SH-SY5Y (cell line): ENCODE data around the gene APBB1.

Source experiments
- GATA2 ChIP-seq: IDR thresholded peaks from 2 replicates; pipeline ENCODE4 v1.6.1; 2011; ENCODE audit warnings: mild to moderate bottlenecking, low read depth, low read length
- GATA3 ChIP-seq: IDR thresholded peaks from 2 replicates; pipeline ENCODE4 v1.6.1; 2011; ENCODE audit warnings: low read depth, mild to moderate bottlenecking, low read length, moderate library complexity

Gene APBB1

GRCh38 chr11:6356503-6357055 is 62.3 kb downstream of the APBB1 start:
- TF ChIP-seq GATA2, result no peak
- no peak for TF ChIP-seq GATA3

GRCh38 chr11:6354651-6355485 is 64.0 kb downstream of the APBB1 start:
- TF ChIP-seq GATA3 (no peak), GATA2 (no peak)

DNA sequence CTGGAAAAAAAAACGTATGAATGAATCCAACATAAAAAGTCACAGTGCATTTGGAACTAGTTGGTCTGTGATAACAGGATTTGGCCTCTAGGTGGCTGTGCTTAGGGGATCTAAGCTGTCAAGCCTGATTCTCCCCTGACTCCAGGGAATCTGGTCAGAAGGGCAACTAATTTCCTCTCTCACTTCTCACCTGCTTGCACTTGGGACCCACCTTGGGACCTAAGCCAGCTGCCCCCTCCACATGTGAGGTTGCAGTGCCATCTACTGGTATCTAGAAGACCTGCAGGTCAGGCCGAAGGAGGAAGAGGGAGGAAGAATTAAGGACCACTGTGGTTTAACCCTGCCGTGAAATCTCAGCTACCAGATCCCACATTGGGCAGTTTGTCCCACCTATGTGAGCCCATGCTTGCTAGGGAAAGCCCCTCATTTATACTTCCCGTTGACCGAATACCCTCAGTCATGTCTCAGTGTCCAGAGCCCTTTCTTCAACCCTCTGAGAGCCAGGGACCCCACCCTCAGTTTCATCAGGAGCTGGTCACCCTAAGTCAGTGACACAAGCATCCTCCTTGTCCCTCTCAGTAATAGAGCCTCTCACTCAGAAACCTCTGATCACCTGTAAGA is 65.4 kb downstream of the APBB1 start:
- TF ChIP-seq GATA3 (no peak), GATA2 (no peak)

DNA sequence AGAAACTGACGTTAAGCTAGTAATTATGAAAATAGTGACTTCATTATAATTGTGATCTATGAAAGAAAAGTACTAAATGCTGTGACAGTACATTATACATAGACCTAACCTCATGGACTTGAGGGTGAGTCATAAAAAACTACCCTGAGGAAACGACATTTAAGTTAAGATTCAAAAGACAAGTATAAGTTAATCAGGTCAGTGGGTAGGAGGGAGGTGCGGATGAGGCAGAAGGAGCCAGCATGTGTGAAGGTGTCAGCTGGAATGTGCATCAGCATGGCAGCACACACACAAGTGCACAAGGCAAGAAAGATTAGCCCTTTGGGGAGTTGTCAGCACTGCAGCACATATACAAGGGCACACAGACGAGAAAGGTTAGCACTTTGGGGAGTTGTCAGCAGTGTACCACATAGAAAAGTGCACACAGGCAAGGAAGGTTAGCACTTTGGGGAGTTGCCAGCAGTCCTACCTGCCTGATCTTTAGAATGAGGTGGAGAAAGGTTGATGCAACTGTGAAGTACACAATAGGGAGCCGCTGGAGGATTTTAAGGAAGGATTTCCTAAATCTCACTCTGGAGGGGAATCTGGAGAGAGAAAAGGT is 67.0 kb downstream of the APBB1 start:
- TF ChIP-seq GATA2 (no peak), GATA3 (no peak)

DNA sequence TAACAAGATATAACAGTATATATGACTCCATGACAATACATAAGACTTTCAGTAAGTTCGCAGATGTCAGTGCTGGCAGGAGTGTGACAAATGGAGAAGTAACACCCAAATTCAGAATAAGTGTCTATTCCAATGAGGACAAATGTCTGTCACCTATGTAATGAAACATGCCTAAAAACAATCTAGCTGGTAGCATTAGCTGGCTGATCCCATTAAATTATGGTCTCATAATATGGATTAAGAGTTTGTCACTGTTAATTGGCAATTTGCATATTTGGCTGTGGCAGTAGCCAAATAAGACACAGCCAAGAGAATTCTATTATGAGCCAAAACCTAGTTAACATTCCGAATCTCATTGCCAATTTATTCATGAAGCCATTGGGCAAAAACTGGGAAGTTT is 68.4 kb downstream of the APBB1 start:
- TF ChIP-seq GATA2, result no peak
- TF ChIP-seq GATA3, result no peak

GRCh38 chr11:6350043-6350442 is 68.9 kb downstream of the APBB1 start:
- no peak for TF ChIP-seq GATA3
- TF ChIP-seq GATA2, result no peak

- TF ChIP-seq GATA2, result no peak
- TF ChIP-seq GATA3, result no peak
Measured at GRCh38 chr11:6345366-6345765, 73.5 kb downstream of the APBB1 start.
